GM18868 (cell line): ENCODE data around the gene TMOD1.
"Not testable (repeated sequence)": the region's sequence is repeated elsewhere in the genome, so short reads cannot be mapped to it uniquely, and the experiment has no call there.

Experiments
- ATAC-seq: cut with Tn5 transposase; IDR thresholded peaks from one replicate; pipeline ENCODE4 v1.9.1; 2021; ENCODE audit warnings: mild to moderate bottlenecking, moderate library complexity; ENCODE audit not compliant: unreplicated experiment

The TMOD1 gene

GRCh38 chr9:97564291-97565175 is 63.1 kb downstream of the TMOD1 start:
- ATAC-seq = no peak

DNA sequence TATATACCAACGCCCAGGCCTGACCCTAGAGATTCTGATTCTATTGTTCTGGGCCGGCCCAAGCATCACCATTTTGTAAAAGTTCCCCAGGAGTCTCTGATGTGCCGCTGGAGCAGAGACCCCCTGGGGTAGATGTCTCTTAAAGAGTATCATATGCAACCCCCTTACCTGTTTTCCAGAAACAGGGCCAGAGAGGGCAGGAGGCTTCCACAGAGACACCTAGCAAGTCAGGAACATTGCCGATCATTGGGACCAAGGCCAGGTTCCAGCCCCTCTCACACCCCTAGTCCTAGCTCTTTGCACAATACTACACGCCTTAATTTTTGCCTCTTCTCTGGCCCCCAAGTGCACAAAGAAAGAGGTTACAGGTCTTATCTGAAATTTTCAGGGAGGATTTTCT is 63.8 kb downstream of the TMOD1 start:
- ATAC-seq = no peak

- no peak for ATAC-seq
Observed at GRCh38 chr9:97567182-97567893, 65.9 kb downstream of the TMOD1 start.

GRCh38 chr9:97567894-97568202 is 66.4 kb downstream of the TMOD1 start:
- ATAC-seq = no peak

GRCh38 chr9:97568461-97569275 is 67.2 kb downstream of the TMOD1 start:
- no peak for ATAC-seq

DNA sequence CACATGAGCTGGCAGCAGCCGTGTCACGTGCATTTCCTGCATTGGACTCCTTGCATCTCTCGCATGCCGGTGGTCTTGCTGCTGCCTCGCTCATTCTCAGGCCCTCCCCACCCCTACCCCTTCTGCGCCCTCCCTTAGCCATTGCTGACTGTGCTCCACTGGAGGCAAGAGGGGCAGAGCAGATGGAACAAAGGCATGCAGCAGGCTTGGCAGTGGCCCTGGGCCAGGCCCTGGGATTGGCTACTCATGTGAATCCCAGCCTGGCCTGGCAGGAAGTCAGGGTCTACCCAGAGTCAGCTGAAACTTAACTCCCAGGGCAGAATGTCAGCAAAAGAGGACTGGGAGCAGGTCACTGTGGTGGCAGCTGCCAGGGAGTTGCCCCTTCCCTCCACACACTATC is 69.4 kb downstream of the TMOD1 start:
- no peak for ATAC-seq

DNA sequence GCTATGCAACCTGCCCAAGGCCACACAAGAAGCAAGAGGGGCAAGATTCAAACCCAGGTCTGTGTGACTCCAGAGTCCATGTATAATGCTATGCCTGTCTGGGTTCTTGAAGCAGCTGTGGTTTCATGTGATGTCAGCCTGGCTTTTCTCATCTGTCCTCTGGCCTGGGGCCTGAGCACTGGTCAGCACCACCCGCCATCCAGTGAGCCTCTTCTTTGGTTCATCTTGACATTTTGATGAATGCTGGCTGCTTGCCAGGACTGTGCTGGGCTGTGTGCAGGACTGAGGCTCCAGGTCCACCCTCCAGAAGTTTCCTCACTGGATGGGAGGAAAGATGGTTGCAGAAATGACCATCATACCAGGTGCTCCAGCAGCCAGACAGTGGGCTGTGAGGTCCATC is 70.2 kb downstream of the TMOD1 start:
- no peak for ATAC-seq

- no peak for ATAC-seq
Observed at GRCh38 chr9:97572196-97572891, 70.9 kb downstream of the TMOD1 start.

- ATAC-seq = no peak
Observed at GRCh38 chr9:97572892-97573365, 71.5 kb downstream of the TMOD1 start.

DNA sequence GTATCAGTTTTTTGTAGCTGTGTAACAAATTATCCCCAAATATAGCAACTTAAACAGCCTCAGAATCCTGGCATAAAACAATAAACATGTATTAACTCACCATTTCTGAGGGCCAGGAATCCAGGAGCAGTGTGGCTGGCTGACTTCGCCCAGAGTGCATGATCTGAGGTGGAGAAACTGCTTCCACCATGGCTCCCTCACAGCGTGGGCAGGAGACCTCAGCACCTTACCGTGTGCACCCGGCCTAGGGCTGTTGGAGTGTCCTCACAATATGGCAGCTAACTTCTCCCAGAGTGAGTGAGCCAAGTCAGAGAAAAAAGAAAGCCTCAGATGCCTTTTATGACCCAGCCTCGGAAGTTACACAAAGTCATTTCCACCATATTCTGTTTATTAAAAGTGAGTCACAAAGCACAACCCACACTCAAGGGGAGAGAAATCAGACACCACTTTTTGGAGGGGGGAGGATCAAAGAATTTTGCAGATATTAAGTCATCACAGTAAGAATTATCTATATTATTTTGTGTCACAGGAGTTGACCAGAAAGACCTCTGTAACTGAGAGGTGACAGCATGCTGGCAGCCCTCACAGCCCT is 72.1 kb downstream of the TMOD1 start:
- ATAC-seq = no peak

DNA sequence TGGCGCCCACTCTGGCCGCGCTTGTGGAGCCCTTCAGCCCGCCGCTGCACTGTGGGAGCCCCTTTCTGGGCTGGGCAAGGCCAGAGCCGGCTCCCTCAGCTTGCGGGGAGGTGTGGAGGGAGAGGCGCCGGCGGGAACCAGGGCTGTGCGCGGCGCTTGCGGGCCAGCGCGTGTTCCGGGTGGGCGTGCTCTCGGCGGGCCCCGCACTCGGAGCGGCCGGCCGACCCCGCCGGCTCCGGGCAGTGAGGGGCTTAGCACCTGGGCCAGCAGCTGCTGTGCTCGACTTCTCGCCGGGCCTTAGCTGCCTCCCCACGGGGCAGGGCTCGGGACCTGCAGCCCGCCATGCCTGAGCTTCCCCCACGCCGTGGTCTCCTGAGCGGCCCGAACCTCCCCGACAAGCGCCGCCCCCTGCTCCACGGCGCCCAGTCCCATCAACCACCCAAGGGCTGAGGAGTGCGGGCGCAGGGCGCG is 72.7 kb downstream of the TMOD1 start:
- ATAC-seq = not testable (repeated sequence)

GRCh38 chr9:97574921-97575672 is 73.6 kb downstream of the TMOD1 start:
- ATAC-seq = not testable (repeated sequence)

DNA sequence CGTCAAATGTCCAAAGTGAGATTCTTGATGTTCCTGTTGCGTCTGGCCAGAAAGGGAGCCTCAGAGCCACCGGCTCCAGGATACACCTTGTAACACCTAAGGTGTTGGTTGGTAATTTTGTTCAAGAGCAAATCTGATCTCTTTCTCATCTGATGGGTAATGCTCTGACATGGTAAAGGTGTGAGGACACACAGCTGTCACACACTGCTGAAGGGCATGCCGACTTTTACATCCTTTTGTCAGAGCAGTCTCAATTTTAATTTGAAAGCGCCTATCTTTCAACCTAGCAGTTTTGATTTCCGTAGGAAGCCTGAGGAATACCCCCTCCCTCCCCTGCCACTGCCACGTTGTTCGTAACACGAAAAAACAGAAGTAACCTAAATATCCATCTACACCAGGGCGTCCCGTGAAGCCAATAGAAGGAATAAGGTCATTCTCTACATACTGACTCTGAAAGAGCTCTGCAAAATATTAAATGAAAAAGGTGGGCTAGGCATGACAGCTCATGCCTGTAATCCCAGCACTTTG is 74.3 kb downstream of the TMOD1 start:
- ATAC-seq = no peak

GRCh38 chr9:97577051-97577450 is 75.6 kb downstream of the TMOD1 start:
- no peak for ATAC-seq

DNA sequence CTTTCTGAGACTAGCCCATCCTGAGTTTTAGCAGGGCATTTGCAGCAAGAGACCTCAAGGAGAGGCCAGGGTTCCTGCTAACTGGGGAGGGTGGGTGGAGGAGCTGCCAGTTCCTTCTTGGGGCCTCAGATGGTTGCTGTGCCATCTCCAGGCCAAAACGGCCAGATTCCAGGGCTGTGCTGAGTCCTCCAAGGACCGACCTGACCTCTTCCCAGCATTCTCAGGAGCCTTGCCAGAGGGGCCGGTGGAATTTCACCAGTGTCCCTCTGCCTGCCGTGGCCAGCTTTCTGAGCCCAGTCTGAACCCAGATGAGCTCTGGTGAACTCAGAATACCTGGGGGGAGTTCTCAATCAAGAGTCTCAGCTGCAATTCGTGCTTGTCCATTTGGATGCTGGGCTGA is 77.4 kb downstream of the TMOD1 start:
- ATAC-seq = no peak

DNA sequence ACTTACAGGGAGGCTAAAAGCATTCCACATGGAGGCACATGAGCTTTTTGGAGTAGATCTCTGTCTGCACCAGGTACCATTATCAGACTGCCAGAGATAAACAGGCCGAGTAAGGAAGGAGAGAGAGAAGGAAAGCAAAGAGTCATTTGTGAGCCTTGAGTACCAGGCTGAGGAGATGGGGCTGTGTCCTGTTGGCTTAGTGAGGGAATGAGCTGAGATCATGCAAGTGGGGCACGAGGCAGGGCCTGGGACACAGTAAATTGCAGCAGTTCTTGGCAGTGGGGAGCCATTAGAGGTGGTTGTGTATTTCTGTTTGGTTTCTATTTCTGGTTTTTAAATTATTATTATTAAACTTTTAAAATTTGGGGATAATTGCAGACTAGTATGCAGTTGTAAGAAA is 78.4 kb downstream of the TMOD1 start:
- no peak for ATAC-seq

DNA sequence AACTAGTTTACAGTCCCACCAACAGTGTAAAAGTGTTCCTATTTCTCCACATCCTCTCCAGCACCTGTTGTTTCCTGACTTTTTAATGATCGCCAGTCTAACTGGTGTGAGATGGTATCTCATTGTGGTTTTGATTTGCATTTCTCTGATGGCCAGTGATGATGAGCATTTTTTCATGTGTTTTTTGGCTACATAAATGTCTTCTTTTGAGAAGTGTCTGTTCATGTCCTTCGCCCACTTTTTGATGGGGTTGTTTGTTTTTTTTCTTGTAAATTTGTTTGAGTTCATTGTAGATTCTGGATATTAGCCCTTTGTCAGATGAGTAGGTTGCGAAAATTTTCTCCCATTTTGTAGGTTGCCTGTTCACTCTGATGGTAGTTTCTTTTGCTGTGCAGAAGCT is 80.1 kb downstream of the TMOD1 start:
- ATAC-seq = not testable (repeated sequence)

GRCh38 chr9:97584778-97585177 is 83.3 kb downstream of the TMOD1 start:
- not testable (repeated sequence) for ATAC-seq

- not testable (repeated sequence) for ATAC-seq
Observed at GRCh38 chr9:97586909-97587308, 85.4 kb downstream of the TMOD1 start.
